Stimulated activated CD4-positive, alpha-beta T cell treated with anti-CD3 and anti-CD28 coated beads, Interleukin-1b, Interleukin-23, amount 100 ng/mL, for 4 hours (primary cell): ENCODE measurements around the gene SLC13A4.
"Not testable (repeated sequence)": the region's sequence is repeated elsewhere in the genome, so short reads cannot be mapped to it uniquely, and the experiment has no call there.

Source experiments
- DNase-seq, 2 donors: peaks; one replicate each; pipeline ENCODE4 v3.0.0-alpha.2; 2020; ENCODE audit warnings: low read depth in 2 of 2

Gene SLC13A4

DNA sequence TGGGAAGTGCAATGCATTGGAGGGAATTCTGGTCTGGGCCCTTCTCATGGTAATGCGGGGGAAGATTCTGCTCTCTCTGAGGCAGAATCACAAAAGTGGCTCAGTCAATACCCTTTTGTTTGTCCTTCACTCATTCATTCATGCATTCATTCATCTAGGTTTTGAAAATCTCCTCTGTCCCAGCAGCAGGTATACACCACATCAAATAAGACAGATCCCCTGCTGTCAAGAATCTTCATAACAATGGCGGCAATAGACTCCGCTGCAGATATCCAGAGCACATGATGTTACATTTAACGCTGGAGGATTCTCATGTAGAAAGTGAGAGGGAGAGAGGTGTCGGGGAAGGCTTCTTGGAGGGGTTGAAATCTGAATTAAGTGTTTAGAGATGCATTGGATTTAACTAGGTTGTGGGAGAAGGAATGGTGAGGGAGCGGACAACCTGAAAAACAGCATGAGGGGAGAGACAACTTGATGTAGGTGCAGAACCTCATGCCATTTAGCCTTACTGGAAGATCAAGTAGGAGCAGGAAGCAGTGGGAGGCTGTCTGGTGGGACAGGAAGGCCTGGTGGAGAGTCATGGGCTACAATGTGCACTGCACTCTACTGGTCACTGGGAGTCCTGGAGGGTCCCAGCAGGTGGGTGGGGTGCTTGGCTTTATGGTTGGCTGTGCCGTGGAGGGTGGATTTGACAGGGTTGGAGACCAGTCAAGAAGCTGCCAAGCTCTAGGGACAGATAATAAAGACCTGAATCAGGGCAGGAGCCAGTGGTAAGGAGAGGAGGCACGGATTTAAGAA, 25.8 kb upstream of the SLC13A4 start:
- DNase-seq: no peak

DNA sequence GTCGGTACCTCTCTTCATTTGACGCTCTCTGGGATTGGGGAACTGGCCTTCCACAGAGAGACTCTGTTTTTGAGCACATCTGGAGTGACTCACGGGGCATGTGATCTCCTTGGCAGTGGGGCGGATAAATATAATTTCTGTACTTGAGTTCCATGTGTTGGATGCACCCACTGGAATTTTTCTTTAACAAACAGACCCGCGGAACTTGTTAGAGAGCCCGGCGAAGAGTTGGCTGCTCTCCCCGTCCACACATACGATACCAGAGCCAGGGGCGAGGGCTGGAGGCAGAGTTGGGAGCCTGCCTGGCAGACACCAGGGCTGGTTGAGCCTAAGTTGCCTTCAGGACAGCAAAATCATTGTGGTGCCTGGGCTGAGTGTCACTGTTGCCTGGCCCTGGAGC, 20.8 kb upstream of the SLC13A4 start, which contains the start of gene FAM180A:
FAM180A (minus strand) TSS at position 44 of the 400 bp plus-strand sequence. CDS start 233 bp downstream, outside the sequence.
- no peak for DNase-seq

DNA sequence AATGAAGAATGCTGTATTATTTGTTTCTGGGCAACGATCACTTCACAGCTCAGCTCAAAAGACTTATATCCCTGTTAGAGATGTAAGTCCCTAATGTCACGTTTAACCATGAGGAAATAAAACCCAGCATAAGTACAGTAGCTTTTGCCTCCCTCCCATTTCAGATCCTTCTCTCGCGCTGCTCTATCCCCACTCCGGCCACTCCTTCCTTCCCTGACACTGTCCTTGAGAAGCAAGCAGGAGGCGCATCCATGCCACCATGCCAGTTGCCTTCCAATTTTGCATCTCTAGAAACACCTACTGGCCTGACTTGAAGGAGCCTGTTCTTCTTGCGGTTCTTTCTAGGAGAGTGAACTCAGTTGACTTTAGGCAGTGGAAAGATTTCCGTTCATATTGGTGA, 19.4 kb upstream of the SLC13A4 start:
- no peak for DNase-seq

DNA sequence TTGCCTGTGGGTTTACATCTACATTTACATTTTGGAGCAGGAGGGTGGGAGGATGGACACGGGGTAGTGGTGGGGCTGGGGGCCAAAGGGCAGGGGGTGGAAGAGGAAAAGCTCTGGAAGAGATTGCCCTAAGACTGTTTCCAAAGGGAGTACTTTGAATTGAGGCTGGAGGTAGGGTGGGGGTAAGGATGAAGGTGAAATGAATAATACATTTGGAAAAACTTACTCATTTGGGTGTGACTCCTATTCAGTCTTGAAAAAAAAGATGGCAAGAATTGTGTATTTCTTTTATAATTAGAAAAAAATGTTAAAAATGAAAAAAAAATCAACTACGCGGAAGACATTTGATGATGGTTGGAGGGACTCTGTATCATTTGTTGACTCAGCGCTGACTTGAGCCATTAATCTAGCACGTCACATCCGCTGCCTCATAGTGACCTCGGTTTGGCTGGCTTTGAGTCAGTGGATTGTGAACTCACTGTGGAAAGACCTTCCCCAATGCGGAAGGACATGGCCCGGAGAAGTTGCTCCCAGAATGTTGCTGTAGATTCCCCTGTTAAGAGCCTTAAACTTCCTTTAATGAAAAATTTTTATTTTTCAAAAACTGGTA, 17.8 kb upstream of the SLC13A4 start:
- DNase-seq: no peak

DNA sequence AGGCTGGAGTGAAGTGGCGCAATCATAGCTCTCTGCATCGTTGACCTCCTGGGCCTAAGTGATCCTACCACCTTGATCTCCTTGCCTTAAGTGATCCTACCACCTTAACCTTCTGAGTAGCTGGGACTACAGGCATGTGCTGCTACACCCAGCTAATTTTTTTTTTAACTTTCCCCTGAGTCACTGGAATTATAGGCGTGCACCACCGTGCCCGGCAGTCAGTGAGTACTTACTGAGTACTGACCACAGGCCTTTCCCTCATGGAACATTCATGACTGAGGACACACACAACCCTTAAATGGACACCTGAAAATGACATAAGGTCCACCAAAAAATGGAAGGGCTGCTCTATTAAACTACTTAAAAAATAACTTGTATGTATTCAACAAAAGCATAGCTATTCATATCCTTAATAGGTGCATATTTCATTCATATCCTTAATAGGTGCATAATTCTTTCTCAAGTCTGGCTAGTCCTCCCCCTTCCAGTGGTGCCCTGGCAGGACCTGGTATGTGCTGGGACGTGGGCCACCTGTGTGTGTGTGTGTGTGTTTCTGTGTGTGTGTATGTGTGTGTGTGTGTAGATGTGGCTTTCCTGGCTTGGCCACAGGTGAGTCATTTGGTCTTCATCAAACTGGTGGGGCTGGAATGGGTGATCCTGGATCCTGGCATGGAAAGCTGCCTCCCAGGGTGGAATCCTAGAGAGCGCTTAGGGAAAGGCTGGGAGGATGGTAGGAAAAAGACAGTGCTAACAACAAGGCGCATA, 17.1 kb upstream of the SLC13A4 start:
- no peak for DNase-seq

DNA sequence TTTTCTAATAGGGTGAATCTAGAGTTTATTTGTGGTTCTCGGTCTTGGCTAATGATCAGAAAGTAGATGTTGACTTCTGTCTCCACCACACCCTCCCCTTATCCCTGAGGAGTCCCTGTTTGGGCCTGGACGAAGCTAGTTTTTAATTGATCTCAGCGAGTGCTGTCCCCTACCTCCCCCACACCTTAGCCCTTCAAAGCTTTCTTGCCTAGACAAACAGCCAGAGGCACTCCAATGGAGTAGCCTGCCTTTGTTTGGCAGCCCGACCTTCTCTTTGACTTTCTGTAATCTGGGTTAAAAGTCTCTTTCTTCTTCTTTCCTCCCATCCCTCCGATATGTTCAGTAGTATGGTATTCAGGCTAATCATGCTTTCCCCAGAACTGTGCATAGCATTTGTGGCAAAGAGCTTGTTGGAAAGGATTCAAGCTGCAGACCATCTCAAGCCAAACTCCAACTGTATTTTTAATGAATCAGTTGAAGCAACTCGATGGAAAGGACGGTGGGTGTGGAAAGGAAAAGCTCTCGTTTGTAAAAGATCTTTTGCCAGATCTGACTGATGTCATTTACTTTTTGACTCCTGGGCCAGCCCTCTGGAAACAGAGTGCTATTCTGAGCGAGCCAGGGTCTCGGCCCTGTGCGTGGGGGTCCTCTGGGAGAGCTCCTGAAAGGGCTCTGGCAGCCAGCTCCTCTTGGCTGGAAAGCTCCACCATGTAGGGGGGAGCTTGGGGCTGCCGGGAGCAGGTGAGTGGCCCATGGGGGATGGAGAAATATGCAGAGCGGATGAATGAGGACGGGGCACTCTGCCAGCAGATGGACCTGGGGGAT, 16.1 kb upstream of the SLC13A4 start:
- DNase-seq: no peak

DNA sequence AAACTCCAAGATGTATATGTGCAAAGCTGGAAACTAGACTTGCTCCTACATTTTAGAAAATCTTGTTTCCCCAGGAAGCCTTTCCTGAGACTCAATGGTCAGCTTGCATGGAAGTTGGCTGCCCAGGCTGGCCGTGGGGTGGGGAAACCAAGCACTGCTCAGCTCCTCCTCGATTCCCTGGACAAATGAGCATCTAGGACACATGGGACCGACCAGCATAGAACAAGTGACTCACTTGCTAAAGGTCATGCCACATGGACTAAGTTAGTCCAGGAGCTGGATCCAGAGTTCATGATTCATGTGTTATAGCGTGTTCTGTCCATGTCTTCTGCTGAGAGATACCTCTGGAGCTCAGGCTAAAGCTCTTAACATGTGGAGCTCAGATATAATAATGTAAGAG, 14.4 kb upstream of the SLC13A4 start:
- DNase-seq: no peak

DNA sequence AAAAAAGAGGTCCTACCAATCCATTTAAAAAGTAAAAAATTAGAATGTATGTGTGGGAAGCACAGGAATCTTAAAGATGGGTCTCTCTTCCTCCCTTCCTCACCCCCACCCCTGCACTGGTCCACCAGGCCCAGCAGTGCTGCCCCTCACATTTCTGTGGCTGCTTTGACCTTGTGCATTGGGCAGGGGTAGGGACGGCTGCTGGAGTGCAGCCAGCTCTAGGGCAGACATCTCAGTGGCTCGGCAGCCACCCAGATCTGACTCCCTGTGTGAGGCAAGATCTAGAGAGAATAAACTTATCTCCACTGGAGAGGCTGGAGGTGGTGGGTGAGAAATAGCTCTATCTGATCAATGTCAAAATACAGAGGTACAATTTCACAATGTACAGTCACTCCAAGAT, 13.9 kb upstream of the SLC13A4 start:
- no peak for DNase-seq

DNA sequence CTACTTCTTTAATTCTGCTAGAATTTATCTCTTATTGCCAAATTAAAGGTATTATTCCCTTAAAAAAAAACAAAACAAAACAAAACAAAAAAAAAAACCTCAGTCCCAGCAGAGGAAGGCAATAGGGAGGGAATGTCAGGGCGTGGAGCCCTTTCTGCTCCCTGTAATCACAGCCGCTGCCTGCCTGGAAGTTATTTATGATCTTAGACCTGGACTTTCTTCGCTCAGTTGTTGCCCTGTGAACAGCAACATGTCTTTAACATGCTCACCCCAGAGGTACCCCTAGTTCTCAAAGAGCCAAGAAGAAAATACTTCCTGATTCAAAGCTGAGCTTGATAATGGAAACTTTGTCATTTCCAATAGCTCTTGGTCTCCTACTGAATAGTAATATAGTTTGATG, 12.9 kb upstream of the SLC13A4 start:
- no peak for DNase-seq

DNA sequence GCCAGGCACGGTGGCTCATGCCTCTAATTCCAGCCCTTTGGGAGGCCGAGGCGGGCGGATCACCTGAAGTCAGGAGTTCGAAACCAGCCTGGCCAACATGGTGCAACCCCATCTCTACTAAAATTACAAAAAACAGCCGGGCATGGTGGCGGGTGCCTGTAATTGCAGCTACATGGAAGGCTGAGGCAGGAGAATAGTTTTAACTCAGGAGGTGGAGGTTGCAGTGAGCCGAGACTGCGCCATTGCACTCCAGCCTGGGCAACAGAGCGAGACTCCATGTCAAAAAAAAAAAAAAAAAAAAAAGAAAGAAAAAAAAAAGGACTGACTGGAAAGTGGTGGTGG, 9.3 kb upstream of the SLC13A4 start:
- DNase-seq: not testable (repeated sequence)

DNA sequence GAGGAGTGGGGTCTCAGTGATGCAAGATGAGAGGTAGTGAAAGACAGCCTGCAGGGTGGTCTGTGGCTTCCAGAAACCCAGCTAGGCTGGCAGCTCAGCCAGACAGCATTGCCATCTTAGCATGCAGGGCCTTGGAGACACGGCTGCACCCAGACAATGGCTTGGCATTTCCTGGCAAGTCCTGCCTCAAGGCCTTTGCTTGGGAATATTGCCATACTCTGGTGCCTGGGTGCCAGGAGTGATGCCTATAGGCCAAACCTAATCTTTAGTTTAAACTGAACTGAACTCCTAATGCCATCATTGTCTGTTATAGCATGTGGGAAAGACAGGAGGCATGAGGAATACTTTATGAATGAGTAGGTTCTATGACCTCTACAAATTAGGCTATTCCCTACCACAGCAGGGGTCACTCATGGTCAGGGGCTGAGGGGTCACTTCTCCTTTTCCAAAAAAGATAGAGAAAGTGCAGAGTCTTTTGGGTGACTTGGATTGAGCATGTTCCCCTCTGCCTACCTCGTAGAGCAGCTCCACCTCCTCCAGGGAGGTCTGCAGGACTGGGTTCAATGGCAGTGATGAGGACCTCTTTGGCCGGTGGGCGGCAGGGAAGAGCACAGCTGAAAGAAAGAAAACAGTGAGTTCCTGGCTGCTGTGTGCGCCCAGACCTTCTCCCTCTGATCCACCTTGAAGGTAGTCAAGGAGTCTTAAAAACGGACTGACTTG, 8.8 kb upstream of the SLC13A4 start:
- DNase-seq: no peak

DNA sequence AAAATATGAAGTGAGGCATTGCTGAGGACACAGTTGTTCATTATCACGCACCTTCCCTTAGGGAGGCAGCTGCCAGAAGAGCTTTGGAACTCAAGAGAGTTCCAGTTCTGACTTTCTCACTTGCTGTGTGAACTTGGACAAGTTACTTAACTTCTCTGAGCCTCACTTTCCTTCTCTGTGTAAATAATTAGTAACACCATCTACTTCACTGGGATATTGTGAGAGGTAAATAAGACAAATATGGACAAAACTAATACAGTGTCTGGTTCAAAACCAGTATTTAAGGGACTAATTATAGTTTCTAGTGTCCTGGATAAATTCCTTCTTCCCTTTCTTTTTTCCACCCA, 6.3 kb upstream of the SLC13A4 start:
- DNase-seq: no peak

DNA sequence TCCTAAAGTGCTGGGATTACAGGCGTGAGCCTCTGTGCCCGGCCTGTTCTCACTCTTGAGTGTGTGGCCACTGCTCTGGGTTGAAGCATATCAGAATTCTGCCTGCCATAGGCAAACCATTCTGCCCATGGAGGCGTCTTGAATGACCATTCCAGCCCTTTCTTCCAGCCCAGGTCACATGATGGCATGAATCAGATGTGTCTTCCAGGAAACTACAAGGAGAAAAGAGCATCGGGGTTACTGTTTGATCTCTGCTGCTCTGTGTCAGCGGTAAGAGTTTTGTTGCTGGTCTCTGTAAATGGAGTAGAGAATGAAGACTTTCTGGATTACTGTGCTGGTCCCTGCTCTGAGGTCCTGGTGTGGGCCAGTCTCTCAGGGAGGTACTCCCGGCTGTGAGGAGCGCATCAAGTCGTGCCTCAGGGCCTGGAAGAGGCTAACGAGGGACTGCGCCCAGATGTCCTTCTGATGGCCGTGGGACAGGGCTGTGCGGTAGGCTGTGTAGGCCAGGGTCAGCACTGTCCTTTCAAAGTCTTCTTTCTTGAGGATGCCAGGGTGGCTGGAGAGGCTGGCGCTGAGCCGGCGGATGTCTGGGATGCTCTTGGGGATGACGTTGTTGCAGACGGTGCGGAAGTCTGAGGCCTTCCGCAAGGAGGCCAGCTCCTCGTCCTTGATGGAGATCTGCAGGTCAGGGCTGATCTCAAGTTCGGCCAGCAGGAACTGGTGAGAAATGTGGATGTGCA, 5.8 kb upstream of the SLC13A4 start:
- DNase-seq: no peak

DNA sequence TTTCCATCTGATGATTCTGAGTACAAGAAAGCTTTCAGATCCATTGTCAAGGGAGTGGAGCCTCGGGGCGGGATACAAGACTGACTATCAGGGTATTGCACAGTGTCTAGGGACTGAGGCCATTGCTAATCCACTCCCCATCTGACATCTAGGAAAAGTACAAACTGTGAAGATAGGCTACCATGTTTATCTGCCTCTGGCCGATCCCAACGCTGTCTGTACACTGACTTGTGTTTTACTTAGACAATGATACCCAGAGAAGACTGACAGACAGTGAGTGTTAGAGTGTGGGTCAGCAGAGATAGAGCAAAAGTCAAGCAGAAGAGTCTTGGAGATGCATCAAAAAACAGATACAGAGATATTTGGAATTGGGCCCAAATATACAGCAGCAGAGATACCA, 3.1 kb upstream of the SLC13A4 start:
- DNase-seq: no peak

DNA sequence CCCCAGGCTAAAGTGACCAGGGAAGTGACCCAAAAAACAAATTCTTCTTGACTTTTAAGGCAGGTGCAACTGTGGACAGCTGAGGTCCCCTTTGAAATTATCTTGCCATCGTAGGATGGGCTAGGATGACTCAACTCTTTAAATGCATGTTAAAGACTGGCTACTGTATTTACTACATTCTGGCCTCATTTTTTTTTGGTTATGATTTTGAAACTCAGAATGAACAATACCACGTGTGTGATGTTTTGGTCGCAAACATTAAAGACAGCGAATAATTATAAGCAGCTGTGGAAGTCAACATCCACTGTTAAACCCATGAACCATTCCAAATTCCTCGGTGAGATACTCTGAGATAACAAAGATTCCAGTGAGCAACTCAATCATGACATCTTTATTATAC, 1.2 kb upstream of the SLC13A4 start:
- DNase-seq: no peak

DNA sequence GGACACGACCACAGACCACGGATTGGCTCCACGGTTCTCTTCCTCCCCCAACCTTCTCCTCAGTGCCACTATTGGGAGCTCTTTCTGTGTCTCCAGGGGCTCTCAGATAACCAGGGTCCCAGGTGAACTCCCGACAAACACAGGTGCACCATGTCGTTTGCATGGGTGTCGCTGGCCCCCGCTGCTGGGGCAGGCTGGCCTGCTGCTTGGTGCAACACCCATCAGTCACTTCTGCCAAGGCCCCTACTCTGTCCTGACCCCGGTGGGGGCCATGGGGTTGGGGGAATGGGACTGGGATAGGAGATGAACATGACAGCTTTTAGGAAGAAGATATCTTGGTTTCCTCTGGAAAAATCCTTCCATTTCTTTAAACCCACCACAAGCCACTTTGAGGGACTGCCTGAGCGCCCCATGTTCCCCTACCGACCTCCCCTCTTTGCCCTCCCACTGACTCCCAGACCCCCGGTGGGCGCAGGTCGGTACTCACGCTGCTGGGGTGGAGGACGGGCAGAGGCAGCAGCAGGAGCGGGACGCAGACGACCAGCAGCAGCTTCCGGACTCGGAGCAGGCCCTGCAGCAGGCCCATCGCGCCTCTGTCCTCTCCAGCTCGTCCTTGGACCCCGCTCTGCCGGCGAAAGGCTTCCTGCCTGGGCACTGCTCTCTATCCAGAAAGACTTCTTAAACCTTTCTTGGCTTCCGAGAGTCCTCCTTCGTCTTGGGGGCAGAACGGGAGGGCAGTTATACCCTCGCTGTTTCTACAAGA, 894 bp downstream of the SLC13A4 start:
- no peak for DNase-seq

DNA sequence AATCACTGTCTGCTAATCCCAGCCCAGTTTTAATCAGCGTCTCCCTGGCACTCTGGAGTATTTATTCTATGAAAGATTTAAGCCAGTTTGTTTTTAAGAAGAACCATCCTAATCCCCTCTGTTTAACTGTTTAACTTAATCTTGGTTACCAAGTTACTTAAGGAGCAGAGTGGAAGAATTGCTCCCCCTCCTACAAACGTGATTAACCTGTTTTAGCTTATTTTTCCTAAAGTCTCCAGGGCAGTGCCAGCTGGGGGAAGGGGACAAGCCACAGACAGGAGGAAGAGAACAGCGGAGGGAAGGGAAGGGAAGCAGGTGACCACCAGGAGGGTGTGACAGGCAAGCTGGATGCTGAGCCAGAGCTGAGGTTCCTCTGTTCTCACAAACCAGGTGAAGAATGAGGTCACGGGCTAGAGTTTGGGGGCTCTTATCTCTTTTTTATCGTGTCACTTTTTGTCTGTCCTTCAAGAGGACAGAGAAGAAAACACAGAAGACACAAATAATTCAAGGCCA, 1.7 kb downstream of the SLC13A4 start:
- DNase-seq: no peak

DNA sequence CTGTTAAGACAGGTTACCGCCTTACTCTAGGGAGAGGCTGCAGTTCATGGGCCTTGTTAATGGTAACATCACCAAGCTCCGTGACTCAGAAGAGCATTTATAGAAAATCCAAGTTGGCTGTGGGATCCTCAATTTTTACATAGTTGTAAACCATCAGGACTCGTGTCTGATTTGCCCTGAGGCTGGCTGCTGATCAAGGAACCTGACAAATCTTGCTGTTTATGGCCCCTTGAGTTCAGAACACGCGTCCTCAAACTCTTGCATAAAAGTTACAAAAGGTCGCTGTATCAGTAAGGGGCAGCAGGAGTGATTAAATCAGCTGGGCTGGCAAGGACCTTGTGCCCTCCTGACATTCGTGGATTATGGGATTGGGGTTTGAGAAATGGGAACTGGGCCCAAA, 4.6 kb downstream of the SLC13A4 start:
- no peak for DNase-seq

DNA sequence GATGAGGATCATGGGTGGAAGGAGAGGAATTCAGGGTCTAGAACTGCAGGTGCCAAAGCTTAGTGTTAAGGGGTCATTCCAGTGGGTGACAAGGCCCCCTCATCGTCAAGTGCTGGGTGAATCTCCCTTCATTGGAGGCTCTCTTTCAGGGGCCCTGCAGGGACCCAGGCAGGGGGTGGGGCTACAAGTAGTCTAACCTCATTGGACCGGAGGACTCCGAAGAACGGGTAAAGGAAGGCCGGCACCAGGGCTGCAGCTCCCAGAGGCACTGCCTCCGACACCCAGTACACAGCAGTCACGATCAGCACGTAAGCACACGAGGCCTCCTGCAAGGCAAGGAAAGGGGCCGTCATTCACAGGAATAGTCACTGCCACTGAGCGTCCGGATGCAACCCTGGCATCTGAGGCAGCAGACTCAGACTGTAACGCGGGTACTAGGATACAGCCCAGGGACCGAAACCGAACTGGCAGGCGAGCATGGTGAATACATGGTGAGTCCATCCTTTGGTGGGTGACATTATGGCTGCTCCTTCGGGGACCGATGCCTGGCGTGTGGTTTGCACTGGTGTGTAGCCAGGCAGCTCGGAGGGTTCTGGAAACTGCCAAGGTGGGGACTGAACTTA, 6.7 kb downstream of the SLC13A4 start:
- no peak for DNase-seq
